Measurements from ENCODE around the gene BOC. TPM values are rescaled to one million over a fixed set of nuclear protein-coding genes. Genes with fewer than 3 reads are reported as not detected.

The BOC gene
- total RNA-seq, 4 donors from 2014 or later = 3.7 to 7.4 (median 4.6) TPM

DNA sequence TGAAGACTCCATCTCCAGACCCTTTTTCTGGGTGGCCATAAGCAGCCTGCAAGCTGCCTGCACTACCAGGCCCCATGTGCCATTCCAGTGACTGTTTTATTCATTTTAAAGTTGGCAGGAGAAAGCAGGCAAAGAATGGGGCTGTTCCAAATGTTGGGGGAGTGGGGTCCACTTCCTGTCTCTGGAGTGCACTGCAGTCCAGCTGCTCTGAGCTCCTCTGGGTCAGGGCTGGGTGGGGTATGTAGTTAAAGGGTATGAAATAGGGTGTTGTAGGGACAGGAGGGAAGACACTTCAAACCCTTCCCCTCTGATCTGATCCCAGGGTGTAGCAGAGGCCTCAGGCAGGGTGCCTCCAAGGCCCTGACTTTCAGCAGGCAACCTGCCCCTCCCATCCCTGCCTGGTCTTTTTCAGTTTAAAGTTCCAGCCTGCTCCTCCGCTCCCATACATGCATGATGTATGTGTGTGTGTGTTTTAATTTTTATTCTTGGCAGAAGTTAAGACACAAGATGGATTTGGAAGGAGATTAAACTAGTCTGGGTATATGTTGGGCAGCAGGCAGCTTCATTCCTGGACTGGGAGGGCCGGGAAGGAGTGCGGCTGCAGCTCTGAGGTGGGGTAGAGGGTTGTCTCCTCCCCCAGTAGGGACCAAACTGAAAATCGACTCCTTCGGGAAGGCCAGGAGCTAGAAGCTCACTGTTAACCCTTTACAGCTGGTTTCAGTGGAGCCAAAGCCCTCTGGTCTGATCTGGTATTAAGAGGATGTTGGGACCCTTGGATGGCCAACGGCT lies 17.3 kb downstream of the BOC start:
- ATAC-seq = no peak
- TF ChIP-seq POLR2A (IDR thresholded peaks at IDR 0.05) = no peak
- TF ChIP-seq, protein P1, sequence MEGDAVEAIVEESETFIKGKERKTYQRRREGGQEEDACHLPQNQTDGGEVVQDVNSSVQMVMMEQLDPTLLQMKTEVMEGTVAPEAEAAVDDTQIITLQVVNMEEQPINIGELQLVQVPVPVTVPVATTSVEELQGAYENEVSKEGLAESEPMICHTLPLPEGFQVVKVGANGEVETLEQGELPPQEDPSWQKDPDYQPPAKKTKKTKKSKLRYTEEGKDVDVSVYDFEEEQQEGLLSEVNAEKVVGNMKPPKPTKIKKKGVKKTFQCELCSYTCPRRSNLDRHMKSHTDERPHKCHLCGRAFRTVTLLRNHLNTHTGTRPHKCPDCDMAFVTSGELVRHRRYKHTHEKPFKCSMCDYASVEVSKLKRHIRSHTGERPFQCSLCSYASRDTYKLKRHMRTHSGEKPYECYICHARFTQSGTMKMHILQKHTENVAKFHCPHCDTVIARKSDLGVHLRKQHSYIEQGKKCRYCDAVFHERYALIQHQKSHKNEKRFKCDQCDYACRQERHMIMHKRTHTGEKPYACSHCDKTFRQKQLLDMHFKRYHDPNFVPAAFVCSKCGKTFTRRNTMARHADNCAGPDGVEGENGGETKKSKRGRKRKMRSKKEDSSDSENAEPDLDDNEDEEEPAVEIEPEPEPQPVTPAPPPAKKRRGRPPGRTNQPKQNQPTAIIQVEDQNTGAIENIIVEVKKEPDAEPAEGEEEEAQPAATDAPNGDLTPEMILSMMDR (IDR thresholded peaks at IDR 0.05 in 4 of 5, conservative IDR thresholded peaks at IDR 0.05 in 1 of 5) = no peak
- Histone ChIP-seq H3K9me3 (no peaks in the 10 kb centered on the region), H3K27me3 (no peaks in the 10 kb centered on the region), H3K36me3 (no peaks in the 10 kb centered on the region), H3K4me1 (no peaks in the 10 kb centered on the region), H3K4me3 (no peak overlapping the region), H3K27ac (no peak overlapping the region)
- no peak for DNase-seq
- intact Hi-C loops (cut with DNase I; ENCODE audit: low total_unique reads) (no loop called here), in situ Hi-C loops (cut with MboI; ENCODE audit: low sequenced_read_pairs in 4 of 4) (no loop called here)

DNA sequence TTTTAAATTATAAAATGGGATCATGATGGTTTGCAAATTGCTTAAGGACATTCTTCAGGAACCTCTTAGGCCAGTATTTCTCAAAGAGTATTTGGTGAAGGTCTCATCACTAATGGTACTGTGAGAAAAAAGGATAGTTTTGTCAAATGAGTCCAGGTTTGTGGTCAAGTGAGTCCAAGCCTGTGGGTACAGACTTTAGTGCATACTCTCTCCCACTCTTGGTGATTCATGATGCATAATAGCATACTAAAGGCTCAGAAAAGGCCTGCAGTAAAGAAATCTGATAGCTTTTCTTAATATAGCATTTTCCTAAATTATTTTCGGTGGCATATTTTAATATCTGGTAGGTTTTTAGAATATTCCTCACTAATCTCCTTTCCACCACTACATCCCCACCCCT lies 20.0 kb downstream of the BOC start:
- TF ChIP-seq, protein P1 (IDR thresholded peaks at IDR 0.05 in 4 of 5, conservative IDR thresholded peaks at IDR 0.05 in 1 of 5) = no peak
- TF ChIP-seq POLR2A (IDR thresholded peaks at IDR 0.05) = no peak
- no peaks in the 10 kb centered on the region for H3K9me3 ChIP-seq
- peaks cover 0 to 3% of the 10 kb centered on the region in 2 donors for H3K4me1 ChIP-seq
- H3K4me3 ChIP-seq = no peak overlapping the region
- ATAC-seq = no peak
- no peaks in the 10 kb centered on the region for H3K36me3 ChIP-seq
- intact Hi-C loops (cut with DNase I; ENCODE audit: low total_unique reads) (no loop called here), in situ Hi-C loops (cut with MboI; ENCODE audit: low sequenced_read_pairs in 4 of 4) (no loop called here)
- H3K27me3 ChIP-seq = no peaks in the 10 kb centered on the region
- no peak overlapping the region for H3K27ac ChIP-seq
- no peak for DNase-seq

DNA sequence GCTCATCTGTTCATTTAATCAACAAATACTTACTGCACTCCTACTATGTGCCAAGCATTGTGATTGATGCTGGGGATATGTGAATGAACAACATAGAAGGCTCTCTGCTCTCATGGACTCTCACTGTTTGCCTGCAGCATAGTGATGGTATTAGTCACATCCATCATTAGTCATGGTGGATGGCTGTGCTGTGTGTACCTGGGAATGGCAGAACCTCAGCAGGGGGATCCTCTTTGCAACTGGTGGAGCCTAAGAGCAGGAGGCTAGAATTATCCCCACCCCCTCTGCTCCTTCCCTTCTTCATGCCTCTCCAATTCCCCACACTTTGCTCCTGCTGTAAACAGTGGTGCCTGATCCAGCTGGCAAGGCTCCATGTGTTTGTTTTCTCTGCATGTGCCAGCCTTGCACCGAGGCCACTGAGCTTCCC lies 20.5 kb downstream of the BOC start:
- H3K4me3 ChIP-seq = no peak overlapping the region
- ATAC-seq = peak in 1 of 2 donors; percentile 49
- H3K9me3 ChIP-seq = no peaks in the 10 kb centered on the region
- no peak for DNase-seq
- intact Hi-C loops (cut with DNase I; ENCODE audit: low total_unique reads) = no loop called here
- H3K36me3 ChIP-seq = no peaks in the 10 kb centered on the region
- no peak overlapping the region for H3K27ac ChIP-seq
- no peaks in the 10 kb centered on the region for H3K27me3 ChIP-seq
- H3K4me1 ChIP-seq = peaks cover 0 to 3% of the 10 kb centered on the region in 2 donors
- in situ Hi-C loops (cut with MboI; ENCODE audit: low sequenced_read_pairs in 4 of 4) = no loop called here
- TF ChIP-seq, protein P1 (IDR thresholded peaks at IDR 0.05 in 4 of 5, conservative IDR thresholded peaks at IDR 0.05 in 1 of 5) = no peak
- no peak for TF ChIP-seq POLR2A (IDR thresholded peaks at IDR 0.05)

DNA sequence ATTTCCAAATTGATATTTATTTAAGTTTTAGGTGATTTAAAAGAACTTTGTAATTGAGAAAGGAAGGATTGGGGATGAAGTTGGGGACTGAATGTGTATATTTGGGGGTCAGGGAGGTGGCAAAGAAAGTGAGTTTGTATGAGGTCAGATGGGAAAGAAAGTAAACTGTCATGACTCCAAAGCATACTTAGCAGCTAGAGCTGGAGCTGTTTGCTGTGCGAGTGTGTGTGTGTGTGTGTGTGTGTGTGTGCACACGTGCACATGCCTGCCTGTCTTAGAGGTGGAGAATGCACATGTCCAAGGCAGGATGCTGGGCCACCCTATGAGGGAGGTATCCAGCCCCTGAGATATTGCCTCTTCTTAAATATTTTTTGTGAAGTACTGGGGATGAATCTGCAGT lies 21.0 kb downstream of the BOC start:
- no peaks in the 10 kb centered on the region for H3K36me3 ChIP-seq
- no peak overlapping the region for H3K4me3 ChIP-seq
- peaks cover 0 to 3% of the 10 kb centered on the region in 2 donors for H3K4me1 ChIP-seq
- TF ChIP-seq POLR2A (IDR thresholded peaks at IDR 0.05) = no peak
- TF ChIP-seq, protein P1 (IDR thresholded peaks at IDR 0.05 in 4 of 5, conservative IDR thresholded peaks at IDR 0.05 in 1 of 5) = no peak
- no peak for DNase-seq
- ATAC-seq = no peak
- H3K9me3 ChIP-seq = no peaks in the 10 kb centered on the region
- H3K27me3 ChIP-seq = no peaks in the 10 kb centered on the region
- no peak overlapping the region for H3K27ac ChIP-seq
- intact Hi-C loops (cut with DNase I; ENCODE audit: low total_unique reads) (no loop called here), in situ Hi-C loops (cut with MboI; ENCODE audit: low sequenced_read_pairs in 4 of 4) (no loop called here)
